ENCODE measurements around the gene EPB41. TPM values are rescaled to one million over a fixed set of nuclear protein-coding genes. Genes with fewer than 3 reads are reported as not detected.

EPB41 gene
- total RNA-seq, 1 donor: 9.5 TPM

DNA sequence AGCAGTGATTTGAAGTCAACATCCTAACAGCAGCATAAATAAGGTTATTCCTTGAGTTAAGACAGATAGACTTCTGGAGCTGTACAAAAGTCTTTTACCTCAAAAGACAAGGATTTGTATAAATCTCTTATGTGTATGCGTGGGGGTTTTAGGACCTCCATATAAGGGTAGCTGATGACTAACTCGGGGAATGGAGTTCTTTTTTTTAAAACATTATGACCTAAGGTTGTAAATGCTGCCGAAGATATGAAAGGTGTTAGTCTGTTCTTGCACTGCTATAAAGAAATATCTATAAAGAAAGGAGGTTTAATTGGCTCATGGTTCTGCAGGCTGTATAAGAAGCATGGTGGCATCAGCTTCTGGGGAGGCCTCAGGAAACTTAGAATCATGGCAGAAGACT, 90.4 kb downstream of the EPB41 start:
- TF ChIP-seq, protein P1, sequence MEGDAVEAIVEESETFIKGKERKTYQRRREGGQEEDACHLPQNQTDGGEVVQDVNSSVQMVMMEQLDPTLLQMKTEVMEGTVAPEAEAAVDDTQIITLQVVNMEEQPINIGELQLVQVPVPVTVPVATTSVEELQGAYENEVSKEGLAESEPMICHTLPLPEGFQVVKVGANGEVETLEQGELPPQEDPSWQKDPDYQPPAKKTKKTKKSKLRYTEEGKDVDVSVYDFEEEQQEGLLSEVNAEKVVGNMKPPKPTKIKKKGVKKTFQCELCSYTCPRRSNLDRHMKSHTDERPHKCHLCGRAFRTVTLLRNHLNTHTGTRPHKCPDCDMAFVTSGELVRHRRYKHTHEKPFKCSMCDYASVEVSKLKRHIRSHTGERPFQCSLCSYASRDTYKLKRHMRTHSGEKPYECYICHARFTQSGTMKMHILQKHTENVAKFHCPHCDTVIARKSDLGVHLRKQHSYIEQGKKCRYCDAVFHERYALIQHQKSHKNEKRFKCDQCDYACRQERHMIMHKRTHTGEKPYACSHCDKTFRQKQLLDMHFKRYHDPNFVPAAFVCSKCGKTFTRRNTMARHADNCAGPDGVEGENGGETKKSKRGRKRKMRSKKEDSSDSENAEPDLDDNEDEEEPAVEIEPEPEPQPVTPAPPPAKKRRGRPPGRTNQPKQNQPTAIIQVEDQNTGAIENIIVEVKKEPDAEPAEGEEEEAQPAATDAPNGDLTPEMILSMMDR (IDR thresholded peaks at IDR 0.05; ENCODE audit: insufficient read depth, low read depth, low read length): no peak
- no peak overlapping the region for H3K4me3 ChIP-seq (ENCODE audit: low read depth, low read length)
- no peak for DNase-seq (ENCODE audit: low read depth)

DNA sequence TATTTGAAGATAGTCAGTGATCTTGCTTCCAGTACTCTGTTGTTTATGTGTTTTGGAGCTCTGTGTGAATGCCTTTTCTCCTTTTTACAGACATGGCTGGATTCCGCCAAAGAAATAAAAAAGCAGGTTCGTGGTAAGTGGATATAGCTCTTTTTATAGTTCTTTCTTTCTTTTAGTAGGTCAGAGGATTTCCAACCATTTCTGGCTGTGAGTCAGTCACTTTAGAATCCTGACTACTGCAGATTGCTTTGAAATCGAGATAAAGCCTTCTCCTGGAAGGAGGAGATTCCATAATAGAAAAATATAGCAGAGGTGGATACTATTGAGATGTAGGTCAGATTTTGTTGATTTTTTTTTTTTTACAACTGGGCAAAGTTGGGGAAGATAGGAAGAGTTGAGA, 97.4 kb downstream of the EPB41 start:
- DNase-seq (ENCODE audit: low read depth): no peak
- H3K4me3 ChIP-seq (ENCODE audit: low read depth, low read length): no peak overlapping the region

DNA sequence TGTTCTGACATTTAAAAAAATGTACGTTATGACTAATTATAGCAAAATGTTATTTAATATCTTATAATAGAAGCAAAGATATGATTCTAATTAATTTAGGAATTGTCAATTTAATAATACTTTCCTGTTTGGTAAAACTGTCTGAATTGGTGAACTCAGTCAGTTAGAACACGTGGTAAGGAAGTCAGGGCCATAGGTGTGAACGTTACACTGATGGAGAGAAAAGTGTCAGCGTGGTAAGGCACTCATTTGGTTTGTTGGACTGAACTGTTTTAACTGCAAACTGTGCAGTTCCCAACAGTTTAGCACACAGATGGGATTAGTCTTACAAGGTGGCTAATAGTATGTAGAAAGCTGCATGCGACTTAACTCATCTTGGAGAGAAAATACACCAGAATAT, 102.9 kb downstream of the EPB41 start:
- TF ChIP-seq, protein P1 (IDR thresholded peaks at IDR 0.05; ENCODE audit: insufficient read depth, low read depth, low read length): no peak
- H3K4me3 ChIP-seq (ENCODE audit: low read depth, low read length): no peak overlapping the region
- no peak for DNase-seq (ENCODE audit: low read depth)

More for the DNA sequence above, 97.4 kb downstream of the EPB41 start:
- TF ChIP-seq, protein P1 (IDR thresholded peaks at IDR 0.05; ENCODE audit: insufficient read depth, low read depth, low read length): no peak

DNA sequence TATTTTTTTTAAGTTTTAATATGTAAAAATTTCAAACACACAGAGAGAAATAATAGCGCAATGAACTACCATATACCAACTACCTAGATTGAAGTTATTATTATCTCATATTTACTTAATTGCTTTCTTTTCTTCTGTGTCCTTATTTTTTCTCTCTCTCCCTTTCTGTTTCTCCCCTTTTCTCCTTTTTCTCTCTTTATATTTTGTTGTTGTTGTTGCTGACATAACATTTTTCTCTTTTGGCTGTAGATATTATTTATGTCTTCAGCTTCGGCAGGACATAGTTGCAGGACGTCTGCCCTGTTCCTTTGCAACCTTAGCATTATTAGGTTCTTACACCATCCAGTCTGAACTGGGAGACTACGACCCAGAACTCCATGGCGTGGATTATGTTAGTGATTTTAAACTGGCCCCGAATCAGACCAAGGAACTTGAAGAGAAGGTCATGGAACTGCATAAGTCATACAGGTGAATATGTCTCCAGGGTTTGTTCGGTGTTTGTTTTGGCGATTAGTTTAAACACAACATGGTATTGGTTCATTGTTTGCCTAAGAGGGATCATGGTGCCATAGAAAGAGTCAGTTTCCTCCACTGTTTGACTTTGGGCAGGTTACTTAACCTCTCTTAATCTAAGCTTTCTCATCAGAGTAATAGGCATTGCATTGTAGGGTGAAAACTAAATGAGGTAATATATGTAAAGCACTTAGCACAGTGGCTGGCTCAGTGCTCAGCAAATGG, 103.8 kb downstream of the EPB41 start:
- TF ChIP-seq, protein P1 (IDR thresholded peaks at IDR 0.05; ENCODE audit: insufficient read depth, low read depth, low read length): no peak
- no peak for DNase-seq (ENCODE audit: low read depth)
- H3K4me3 ChIP-seq (ENCODE audit: low read depth, low read length): no peak overlapping the region

DNA sequence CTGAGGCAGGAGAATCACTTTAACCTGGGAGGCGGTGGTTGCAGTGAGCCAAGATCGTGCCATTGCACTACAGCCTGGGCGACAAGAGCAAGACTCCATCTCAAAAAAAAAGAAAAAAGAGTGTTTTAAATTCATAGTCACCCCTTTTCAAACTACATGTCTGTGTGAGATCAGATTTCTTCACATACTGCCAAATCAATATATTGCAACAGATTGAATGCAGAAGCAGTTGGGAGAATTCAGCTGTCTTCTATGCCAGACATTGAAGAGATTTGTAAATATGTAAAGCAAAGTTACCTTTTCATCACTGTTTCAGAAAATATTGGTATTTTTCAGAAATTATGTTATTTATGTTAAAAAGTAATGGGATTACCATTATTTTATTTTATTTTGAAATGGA, 108.3 kb downstream of the EPB41 start:
- no peak overlapping the region for H3K4me3 ChIP-seq (ENCODE audit: low read depth, low read length)
- no peak for DNase-seq (ENCODE audit: low read depth)
- TF ChIP-seq, protein P1 (IDR thresholded peaks at IDR 0.05; ENCODE audit: insufficient read depth, low read depth, low read length): no peak

DNA sequence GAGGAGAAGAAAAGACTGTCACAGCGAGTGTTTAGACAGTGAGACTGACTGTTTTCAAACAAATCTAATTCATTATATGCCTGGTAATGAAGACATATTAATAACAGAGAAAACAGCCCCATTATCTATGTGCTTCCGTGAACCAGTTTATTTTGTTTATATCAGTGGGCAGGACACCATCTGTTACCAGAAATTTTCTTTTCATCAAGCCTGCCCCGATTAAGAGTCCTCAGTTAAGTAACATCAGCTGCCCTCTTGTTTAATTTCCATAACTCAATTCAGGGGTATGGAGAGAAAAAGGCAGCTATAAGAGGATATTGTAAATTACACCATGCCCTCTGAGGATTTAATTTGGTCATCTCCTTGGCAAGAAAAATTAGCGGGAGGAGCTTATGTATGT, 115.3 kb downstream of the EPB41 start:
- no peak overlapping the region for H3K4me3 ChIP-seq (ENCODE audit: low read depth, low read length)
- TF ChIP-seq, protein P1 (IDR thresholded peaks at IDR 0.05; ENCODE audit: insufficient read depth, low read depth, low read length): no peak
- DNase-seq (ENCODE audit: low read depth): no peak

DNA sequence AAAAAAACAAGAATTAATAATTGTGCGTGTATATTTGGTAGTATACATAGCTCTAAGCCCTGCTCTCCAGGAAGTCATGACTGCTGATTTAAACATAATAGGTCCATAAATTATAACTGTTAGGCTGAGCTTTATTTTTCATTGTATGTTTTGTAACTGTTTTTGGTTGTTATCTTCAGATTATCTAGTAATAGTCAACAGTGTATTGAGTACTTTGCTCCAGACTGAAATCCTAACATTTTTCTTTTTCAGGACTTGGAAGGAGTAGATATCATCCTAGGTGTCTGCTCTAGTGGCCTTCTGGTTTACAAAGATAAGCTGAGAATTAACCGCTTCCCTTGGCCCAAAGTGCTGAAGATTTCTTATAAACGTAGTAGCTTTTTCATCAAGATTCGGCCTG, 118.5 kb downstream of the EPB41 start:
- TF ChIP-seq, protein P1 (IDR thresholded peaks at IDR 0.05; ENCODE audit: insufficient read depth, low read depth, low read length): no peak
- DNase-seq (ENCODE audit: low read depth): no peak
- H3K4me3 ChIP-seq (ENCODE audit: low read depth, low read length): no peak overlapping the region
